ENCODE data around the gene LAMTOR3.
A peak's percentile ranks its signal among the peaks of the same experiment; 100 is the strongest.
"Not testable (repeated sequence)": the region's sequence is repeated elsewhere in the genome, so short reads cannot be mapped to it uniquely, and the experiment has no call there.

LAMTOR3 gene

DNA sequence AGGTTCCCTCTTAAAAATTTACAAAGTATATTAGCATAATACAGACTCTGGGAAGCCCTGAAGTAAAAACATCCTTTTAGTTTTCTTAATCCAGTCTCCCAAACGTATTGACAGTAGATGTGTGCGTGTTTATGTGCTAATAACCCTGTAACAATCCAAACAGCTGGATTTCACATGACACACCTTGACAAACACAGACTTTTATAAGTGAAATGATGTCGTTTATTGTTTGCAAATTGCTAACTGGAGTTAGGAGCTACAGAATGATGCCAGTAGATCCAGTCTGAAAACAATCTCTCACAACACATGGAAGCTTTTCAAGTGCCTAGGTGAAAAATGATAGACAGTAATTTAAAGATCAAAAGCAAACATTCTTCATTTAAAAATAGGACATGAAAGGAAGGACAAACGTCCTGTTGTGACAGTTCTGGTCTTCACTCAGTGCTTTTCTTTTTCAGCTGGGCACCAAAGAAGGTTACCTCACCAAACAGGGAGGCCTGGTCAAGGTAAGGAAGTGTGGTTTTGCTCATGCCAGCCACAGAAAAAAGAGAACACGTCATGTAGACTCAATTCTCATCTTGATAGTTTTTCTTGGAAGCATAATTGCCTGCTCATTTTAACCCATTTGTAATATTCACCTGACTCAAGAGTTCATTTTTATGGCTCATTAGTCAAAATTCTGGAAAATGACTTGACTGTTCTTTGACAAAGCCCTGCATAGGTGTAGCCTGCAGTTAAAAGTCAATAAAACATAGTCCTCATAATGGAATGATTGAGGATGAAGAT is 32.9 kb downstream of the LAMTOR3 start:
- no peak for DNase-seq

DNA sequence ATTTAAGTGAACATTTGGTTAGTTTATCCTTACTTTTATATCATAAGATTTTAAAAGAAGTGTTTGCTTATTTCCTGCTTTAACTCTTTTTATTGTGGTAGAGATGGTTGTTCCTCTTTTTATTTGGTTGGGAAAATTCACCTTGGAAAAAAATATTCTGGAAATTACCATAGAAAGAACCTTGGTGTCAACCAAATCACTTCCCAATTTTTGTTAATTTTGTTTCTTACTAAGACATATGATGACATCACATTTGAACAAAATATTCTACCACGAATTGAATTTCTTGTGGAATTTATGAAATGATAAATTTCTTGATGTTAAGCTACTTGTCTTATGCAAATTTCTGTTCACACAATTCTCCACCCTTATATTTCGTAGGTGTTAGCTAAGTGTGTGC is 33.7 kb downstream of the LAMTOR3 start:
- DNase-seq: no peak

DNA sequence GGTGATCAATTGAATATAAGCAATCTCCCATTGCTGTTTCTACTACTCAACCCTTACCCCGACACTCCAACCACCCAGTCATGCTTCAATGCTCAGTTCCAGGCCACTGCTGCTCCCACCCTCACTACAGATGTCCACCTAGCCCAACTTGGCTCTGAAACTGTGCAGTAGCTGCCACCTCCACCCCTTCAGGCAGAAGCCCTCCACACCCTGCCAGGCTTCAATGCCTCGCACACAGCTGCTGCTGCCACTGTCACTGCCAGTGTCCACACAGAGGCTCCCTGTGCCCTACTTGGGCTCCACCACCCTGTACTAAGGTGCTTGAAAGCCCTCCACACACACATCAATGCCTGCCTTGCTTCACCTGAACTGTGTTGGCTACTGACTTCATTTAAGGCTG is 34.6 kb downstream of the LAMTOR3 start:
- no peak for DNase-seq

DNA sequence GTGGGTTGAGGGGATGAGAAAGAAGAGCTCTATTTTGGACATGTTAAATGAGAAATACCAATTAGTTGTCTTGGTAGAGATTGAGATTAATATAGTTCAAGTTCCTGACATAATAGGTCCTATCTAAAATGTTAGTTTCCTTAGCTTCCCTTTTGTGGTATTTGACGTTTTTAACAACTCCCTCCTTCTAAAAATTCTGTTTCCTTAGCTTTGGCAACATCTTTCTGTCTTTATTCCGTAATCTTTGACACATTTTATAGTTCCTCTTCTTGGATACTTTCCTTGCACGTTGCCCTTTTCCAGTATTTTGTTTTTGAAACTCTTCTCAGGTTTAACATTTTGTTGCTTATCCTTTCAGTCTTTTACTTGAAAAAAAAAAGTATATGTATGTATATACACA is 36.9 kb downstream of the LAMTOR3 start:
- no peak for DNase-seq

DNA sequence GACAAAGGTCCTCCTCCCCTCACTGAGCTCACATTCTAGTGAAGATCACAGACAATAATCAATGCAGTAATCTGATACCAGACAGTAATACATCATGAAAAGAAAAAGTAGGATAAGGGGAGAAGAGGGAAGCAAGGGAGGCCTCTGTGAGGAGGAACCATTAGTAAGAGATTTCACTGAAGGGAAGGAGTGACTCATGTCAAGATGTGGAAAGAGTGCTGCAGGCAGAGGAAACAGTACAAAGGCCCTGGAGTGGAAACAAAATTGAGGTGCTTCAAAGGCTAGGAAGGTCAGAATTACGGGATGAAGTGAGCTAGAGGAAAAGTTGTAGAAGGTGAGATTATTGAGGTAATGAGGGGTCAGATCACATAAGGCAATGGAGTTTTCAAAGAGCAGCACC is 38.1 kb downstream of the LAMTOR3 start:
- no peak for DNase-seq

DNA sequence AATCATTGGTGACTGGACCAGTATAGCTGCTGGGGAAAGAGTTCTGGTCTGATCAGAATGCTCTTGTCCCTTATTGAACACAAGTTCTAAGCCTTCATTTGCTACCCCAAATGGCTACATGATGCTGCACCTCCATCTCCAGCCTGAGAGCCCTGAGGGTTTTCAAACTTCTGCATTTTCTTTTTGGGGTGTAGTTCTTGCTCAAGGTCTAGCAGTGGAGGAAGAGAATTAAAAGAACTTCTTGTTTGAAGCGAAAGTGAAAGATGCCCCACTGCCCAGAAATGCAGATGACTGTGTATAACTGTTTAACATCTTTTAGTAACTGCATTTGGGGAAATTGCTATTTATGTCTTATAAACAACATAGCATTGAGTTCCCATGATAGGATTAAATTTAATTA is 38.5 kb downstream of the LAMTOR3 start:
- DNase-seq: no peak

DNA sequence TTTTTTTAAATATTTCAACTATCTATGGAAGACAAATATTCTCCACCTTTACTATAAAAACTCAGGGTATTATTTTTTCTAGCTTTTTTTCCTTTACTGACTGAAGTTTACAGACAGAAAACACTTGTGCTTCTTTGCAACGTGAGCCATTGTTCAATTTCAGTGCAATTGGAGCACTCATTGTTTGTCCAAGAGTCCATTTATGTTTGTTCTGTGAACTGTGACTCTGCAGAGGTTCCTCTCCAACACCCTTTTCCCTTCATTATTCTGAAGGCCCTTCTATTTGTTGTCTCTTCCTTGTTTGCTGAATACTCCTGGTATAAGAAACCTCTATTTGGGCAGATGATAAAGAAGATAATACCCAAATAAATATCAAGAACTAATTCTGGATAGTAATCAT is 40.2 kb downstream of the LAMTOR3 start:
- no peak for DNase-seq

DNA sequence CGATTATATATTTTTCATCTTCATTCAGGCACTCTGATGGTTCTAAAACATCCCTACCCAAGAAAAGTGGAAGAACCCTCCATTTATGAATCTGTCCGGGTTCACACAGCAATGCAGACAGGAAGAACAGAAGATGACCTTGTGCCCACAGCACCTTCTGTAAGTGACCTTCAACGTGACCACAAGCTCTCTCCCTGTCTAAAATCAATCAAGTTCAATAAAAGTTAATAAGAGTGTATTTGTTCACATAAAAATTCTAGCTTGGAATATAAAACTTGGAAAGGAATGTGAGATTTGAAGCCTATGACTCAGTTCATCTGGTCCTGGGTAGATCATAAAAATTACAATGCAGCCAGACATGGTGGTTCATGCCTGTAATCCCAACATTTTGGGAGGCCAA is 41.0 kb downstream of the LAMTOR3 start:
- DNase-seq: no peak

DNA sequence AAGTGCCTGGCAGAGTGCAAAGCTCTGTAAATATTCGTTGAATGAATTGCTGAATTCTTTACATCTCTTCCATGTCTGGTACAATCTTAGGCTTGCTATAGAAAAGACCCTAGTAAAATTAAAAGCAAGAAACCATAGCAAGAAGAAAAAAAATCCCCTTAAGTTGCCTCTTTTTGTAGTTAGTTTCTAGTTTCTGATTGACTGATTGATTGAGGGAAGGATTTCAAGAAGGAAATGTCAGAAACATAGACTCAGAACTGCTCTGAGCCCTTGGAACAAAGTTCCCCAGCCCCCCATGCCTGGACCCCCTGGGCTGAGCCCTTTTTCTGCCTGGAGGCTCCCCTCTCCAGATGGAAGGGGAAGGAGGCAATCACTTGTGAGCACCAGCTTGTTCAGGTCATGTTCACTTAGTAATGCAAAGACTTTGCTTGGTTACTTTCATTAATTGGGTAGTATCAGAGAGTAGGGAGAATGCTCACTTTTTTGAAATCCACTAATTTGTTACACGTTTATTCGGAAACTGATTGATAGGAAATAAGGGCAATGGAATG is 42.0 kb downstream of the LAMTOR3 start:
- DNase-seq: no peak

DNA sequence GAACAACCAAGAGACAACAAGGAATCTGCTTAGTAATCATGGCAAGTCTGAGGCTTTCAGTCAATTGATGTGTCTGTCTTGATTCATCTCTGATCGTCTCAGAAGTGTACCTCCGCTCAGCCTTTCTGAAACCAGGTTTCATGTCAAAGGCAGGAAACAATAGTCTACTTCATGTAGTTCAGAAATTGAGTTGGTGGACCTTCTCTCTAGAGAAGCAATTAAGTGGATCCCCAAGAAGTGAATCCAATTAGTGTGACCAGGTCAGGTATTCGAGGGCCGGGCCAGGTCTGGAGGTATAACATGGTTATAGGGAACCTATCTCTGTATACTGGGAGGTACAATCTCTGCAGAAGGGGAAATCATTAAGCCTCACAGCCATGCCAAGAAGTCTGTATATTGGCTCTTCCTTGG is 45.6 kb downstream of the LAMTOR3 start:
- no peak for DNase-seq

DNA sequence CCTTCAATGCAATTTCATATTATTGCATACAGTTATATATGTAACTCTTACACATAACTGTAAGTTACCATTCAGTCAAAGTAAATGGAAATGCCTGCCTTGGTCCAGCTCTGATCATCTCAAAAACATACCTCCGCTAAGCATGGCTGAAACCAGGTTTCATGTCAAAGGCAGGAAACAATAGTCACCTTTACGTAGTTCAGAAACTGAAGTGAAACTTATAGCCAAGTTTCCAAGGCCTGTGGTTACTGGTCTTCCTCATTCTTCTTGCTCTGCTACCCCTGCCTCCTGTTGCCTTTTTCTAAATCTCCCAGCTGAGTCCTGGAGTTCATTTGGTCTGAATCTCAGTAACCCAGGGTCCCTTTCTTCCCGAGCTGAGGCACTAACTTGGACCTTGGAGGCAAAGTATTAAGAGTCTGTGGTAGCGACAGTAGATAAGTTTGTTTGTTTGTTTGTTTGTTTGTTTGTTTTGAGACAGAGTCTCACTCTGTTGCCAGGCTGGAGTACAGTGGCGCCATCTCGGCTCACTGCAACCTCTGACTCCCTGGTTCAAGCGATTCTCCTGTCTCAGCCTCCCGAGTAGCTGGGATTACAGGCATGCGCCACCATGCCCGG is 46.8 kb downstream of the LAMTOR3 start:
- peak; percentile 58 for DNase-seq

DNA sequence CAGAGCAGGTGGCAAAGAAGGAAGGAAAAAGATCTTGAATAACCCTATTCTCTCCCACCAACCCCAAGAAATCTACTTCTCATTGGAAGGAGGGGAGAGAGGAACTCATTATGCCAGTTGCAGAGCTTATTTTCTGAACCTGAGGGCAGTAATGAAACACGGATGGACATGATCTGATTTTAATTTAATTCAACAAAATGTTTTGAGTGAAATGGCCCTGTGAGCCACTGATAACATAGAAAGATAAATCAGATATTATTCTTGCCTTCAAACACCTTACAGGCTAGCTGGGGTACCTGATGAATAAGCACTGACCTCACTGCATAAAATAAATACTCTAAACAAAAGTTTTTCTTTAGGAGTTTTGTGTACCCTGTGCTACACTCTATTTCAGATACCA is 47.3 kb downstream of the LAMTOR3 start:
- no peak for DNase-seq

DNA sequence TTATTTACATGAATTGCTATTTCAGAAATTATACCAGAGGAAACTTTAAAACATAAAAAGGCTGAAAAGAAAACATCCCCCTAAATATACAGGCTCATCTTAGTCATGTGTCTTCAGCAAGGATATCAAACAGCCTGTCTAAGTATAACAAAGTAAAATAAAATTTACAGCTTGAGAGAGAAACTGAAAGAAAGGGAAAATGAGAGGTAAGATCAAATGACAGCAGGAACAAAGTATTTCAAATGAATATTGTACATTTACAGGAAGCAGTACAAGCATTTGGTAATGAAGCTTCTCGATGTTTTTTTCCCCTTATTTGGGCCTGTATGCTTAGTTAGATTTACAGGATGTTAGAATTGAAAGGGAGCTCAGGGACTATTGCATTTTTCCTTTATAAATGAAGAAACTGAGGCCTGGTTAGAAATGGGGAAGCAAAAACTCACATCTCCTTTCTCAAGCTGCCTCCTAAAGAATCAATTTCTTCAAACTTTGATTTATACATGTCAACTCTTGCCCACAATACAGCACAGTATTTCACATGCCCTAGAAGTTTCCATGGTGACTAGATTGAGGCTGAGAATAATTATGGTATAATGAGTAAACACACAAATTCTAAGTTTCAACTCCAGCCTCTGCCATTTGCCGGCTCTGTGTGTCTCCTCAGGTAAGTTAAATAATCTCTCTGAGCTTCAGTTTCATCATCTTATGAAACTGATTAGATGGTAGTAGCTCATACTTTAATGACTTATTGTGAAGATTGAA is 48.3 kb downstream of the LAMTOR3 start:
- DNase-seq: no peak

DNA sequence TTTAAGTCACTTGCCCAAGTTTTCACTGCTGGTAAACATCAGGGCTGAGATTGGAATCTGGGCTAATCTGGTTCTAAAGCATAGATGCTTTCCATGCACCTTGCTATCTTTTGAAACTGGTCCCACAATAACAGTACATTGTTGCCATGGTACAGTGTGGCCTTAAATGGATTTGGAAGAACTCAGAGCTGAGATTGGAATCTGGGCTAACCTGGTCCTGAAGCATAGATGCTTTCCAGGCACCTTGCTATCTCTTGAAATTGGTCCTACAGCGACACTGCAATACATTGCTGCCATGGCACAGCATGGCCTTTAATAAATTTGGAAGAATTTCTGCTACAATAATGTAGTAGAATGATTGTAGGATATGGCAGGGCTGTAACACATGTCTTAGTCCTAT is 49.0 kb downstream of the LAMTOR3 start:
- DNase-seq: no peak

DNA sequence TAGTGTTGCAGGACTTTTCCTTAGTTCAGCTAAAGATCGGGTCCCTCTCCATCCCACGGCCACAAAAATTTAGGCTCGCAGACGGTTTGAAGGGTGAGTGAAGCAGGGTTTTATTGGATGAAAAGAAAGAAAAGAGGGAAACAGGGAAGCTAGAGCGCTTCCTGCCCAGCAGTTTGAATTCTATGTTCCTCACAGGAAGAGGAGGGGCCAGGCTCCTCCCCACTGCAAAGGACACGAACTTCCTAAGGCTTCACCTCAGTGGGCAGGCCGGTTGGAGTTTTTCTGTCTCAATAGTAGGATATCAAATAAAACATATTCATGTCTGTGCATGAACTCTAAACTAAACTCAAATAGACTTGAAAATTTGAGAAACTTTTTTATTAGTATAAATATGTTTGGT is 50.2 kb downstream of the LAMTOR3 start:
- no peak for DNase-seq

DNA sequence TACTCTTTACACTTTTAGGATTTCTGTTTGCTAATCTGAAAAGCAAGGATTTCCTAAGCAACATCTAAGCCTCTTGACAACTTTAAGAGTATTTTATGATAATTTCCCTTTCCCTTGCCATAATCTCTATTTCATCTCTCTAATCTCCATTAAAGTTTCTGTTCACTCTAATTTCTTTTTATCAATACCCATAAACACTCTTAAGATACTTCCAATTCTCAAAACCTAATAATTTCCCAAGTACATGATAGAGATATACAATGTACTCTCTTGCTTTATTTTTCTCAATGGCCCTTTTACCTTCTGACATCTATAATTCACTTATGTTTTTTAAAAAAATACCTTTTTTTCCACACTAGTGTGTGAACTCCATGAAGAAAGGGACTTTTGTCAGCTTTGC is 50.8 kb downstream of the LAMTOR3 start:
- DNase-seq: no peak

DNA sequence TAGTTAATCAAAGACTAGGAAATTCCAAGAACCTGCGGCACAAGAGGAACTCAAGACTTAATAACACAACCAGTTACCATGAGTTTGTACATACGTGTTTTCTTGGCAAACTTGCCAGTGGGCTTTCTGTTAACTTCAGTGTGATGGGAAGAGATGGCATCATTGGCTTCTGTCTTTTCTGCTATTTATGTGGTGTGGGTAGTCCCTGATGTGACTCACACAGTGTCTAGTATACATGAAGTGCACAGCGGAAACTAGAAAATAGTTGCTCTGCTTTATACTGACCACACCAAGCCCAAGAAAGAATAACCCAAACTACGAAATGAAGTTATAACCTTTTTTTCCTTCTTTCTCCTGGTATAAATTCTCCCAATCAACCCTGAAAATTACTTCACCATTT is 53.1 kb downstream of the LAMTOR3 start:
- DNase-seq: no peak

DNA sequence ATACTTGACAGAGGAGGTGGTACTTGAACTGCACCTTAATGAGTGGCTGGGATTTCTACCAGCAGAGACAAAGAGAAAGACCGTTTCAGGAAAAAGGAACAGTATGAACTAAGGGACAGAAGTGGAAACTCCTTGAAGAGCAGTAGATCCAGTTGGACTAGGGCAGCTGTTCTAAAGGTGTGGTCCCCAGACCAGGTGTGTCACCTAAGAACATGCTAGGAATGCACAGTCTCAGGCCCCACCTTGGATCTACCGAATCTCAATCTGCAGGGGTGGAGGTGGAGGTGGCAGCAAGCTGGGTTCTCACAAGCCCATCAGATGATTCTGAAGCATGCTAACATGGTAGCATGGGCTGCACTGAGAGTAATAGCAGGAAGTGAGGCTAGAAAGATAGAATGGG is 55.3 kb downstream of the LAMTOR3 start:
- DNase-seq: no peak

DNA sequence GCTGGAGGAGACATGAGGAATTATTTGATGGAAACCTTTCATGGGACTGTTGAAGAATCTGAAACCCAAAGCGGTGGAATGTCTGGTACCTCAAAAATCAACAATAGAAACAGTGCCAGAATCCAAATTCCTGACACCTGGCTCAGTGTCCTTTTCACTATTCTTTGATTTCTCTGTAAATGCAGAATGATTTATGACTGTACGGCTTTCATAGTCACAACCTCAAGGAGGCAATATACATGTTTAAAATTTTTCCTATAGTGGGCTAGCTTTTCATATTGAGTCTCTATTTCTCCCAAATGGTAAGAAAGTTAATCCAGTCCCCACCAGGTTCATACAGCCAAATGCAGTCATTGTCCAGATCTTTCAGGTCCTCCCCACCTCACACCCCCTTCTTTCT is 58.3 kb downstream of the LAMTOR3 start:
- DNase-seq: no peak

DNA sequence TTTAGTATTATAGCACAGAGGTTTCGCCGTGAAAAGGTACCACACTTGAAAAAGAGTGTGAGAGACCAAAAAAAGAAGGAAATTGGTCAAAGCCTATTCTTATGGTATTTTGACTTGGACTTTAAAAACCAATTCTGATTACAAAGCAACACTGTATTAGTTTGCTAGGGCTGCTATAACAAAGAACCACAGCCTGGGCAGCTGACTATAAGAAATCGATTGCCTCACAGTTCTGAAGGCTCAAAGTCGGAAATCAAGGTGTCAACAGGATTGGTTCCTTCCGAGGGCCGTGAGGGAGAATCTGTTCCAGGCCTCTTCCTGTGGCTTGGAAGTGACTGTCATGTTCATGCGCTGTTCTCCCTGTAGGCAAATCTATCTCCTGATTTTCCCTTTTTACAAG is 59.7 kb downstream of the LAMTOR3 start:
- DNase-seq: no peak

DNA sequence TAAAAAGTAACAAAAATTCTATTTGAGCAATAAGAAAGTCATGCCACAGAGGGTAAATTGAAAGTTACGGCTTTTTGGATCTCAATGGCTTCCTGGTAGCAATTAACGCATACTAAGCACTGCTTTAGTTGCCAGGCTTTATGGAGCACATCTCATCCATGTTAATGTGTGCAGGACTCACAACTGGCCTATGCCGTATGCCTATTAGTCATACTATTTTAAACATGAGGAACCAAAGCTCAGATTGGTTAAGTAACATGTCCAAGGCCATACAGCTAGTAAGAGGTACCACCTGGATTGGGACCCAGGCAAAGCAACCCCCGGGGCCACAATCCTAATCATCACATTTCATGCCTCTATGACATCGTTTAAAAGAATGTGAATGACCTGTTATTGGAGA is 60.5 kb downstream of the LAMTOR3 start:
- DNase-seq: no peak

DNA sequence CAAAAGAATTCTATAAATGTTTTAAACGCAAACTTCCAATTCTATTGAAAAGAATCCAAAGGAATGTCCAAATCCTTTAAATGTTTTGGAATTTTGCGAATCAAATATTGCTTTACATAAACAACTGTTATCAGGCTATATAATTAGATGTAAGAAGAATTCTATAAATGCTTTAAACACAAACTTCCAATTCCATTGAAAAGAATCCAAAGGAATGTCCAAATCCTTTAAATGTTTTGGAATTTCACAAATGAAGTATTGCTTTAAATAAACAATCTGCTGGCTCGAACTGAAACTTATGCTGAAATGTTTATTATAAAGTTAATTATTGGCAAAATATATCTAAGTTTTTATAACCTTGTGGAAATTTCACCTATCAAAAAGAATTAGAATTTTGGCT is 61.5 kb downstream of the LAMTOR3 start:
- no peak for DNase-seq

DNA sequence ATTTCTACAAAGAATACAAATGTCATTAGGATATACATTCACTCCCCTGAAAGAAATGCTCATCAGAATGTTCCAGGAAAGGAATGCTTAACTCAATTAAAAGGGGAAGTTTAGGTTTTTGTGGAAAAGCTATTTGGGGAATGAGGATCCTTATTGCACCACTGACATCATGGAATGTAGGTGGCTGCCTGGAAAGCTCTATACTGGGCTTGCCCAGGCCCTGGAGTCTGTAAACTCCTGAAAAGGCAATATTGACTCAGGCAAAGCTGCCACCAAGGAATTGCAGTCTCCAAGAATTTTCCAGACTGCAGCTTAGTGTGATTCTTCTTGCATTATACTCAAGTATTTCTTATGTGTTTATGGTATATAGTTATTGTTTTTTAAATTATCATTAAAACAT is 61.9 kb downstream of the LAMTOR3 start:
- no peak for DNase-seq

DNA sequence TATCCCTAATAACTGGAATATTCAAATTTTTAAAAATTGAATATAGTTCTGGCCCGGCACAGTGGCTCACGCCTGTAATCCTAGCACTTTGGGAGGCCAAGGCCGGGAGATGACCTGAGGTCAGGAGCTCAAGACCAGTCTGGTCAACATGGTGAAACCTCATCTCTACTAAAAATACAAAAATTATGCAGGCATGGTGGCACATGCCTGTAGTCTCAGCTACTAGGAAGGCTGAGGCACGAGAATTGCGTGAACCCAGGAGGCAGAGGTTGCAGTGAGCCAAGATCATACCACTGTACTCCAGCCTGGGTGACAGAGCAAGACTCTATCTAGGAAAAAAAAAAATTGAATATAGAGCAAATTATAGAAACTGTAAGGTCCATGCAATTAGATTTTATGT is 64.2 kb downstream of the LAMTOR3 start:
- DNase-seq: not testable (repeated sequence)

All from RPMI8226 (cell line).